ENCODE data around the gene MIXL1.

GRCh38 chr1:226216056-226216455, 7.4 kb upstream of the MIXL1 start:
- TF ChIP-seq, protein P1, sequence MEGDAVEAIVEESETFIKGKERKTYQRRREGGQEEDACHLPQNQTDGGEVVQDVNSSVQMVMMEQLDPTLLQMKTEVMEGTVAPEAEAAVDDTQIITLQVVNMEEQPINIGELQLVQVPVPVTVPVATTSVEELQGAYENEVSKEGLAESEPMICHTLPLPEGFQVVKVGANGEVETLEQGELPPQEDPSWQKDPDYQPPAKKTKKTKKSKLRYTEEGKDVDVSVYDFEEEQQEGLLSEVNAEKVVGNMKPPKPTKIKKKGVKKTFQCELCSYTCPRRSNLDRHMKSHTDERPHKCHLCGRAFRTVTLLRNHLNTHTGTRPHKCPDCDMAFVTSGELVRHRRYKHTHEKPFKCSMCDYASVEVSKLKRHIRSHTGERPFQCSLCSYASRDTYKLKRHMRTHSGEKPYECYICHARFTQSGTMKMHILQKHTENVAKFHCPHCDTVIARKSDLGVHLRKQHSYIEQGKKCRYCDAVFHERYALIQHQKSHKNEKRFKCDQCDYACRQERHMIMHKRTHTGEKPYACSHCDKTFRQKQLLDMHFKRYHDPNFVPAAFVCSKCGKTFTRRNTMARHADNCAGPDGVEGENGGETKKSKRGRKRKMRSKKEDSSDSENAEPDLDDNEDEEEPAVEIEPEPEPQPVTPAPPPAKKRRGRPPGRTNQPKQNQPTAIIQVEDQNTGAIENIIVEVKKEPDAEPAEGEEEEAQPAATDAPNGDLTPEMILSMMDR (IDR thresholded peaks at IDR 0.05): no peak
- no peak for TF ChIP-seq POLR2A (IDR thresholded peaks at IDR 0.05)

Measured in body of pancreas (tissue), 4 donors.